Mucosa of descending colon (tissue), 3 donors: ENCODE data around the gene KIF15. TPM values are rescaled to one million over a fixed set of nuclear protein-coding genes. Genes with fewer than 3 reads are reported as not detected.
"Not testable (repeated sequence)": the region's sequence is repeated elsewhere in the genome, so short reads cannot be mapped to it uniquely, and the experiment has no call there.

Experiments
- ATAC-seq: fragments of 200-7000 bp; cut with Tn5 transposase; one replicate; pipeline ENCODE4 v1.9.1; 2020; ENCODE audit warnings: mild to moderate bottlenecking, moderate library complexity
- DNase-seq, 3 donors: peaks; one replicate each; pipeline ENCODE4 v3.0.0-alpha.2; 2020
- H3K36me3 ChIP-seq: fragments of 200-600 bp; one replicate; pipeline ENCODE4 v1.8.0; 2021; ENCODE audit warnings: low read depth, mild to moderate bottlenecking
- H3K4me1 ChIP-seq: fragments of 200-600 bp; one replicate; pipeline ENCODE4 v1.8.0; 2021; ENCODE audit warnings: low read depth, mild to moderate bottlenecking
- H3K4me3 ChIP-seq: fragments of 200-600 bp; one replicate; pipeline ENCODE4 v1.8.0; 2021; ENCODE audit warnings: mild to moderate bottlenecking
- H3K9me3 ChIP-seq: fragments of 200-600 bp; one replicate; pipeline ENCODE4 v1.8.0; 2021; ENCODE audit warnings: mild to moderate bottlenecking
- intact Hi-C, 2 donors: fragments of 100-400 bp; cut with DNase I in 1 of 2; cut with micrococcal nuclease in 1 of 2; formaldehyde crosslinking; loops; one replicate each; pipeline versions ENCODE4 v1.11.0 to v1.11.1; 2022; cut with DNase I, micrococcal nuclease
- total RNA-seq, 3 donors: library from RNA; stranded (reverse); fragmentation: NEBNext Ultra II Directional in 2 of 3; extraction: Animal tissue kit (Norgen Biotek cat#: 25700) in 2 of 3; gene quantifications; one replicate each; pipeline versions ENCODE4 v1.2.1 to v1.2.4, GENCODE V29; 2021 to 2023
- TF ChIP-seq, protein P1 (sequence below): fragments of 200-600 bp; IDR thresholded peaks from one replicate; pipeline ENCODE4 v1.8.0; 2022; ENCODE audit warnings: antibody characterized with exemption, mild to moderate bottlenecking
- donor health status: DM: no; HTN: no; CAD: no; lungs with moderate emphysema.
- donor health status: DM: no; HTN: no; CAD: no.
- donor health status: DM: no; HTN: yes; CAD: no.

The KIF15 gene
- total RNA-seq, 3 donors from 2014 or later, result 1.6 to 7.6 (median 2.4) TPM

- Histone ChIP-seq H3K4me3 (no peak overlapping the region), H3K4me1 (no peaks in the 10 kb centered on the region), H3K9me3 (no peaks in the 10 kb centered on the region), H3K36me3 (no peaks in the 10 kb centered on the region)
- DNase-seq, result no peak
- TF ChIP-seq, protein P1, sequence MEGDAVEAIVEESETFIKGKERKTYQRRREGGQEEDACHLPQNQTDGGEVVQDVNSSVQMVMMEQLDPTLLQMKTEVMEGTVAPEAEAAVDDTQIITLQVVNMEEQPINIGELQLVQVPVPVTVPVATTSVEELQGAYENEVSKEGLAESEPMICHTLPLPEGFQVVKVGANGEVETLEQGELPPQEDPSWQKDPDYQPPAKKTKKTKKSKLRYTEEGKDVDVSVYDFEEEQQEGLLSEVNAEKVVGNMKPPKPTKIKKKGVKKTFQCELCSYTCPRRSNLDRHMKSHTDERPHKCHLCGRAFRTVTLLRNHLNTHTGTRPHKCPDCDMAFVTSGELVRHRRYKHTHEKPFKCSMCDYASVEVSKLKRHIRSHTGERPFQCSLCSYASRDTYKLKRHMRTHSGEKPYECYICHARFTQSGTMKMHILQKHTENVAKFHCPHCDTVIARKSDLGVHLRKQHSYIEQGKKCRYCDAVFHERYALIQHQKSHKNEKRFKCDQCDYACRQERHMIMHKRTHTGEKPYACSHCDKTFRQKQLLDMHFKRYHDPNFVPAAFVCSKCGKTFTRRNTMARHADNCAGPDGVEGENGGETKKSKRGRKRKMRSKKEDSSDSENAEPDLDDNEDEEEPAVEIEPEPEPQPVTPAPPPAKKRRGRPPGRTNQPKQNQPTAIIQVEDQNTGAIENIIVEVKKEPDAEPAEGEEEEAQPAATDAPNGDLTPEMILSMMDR, result no peak
- ATAC-seq, result no peak
- intact Hi-C loops, result no loop called here
Measured at GRCh38 chr3:44805960-44806359, 44.4 kb downstream of the KIF15 start.

- H3K9me3 ChIP-seq, result no peaks in the 10 kb centered on the region
- no peaks in the 10 kb centered on the region for H3K4me1 ChIP-seq
- no peak for DNase-seq
- H3K36me3 ChIP-seq, result no peaks in the 10 kb centered on the region
- TF ChIP-seq, protein P1, result no peak
- intact Hi-C loops, result no loop called here
- no peak for ATAC-seq
- no peak overlapping the region for H3K4me3 ChIP-seq
Measured at GRCh38 chr3:44814751-44815150, 53.2 kb downstream of the KIF15 start.

- intact Hi-C loops, H3K36me3 ChIP-seq, H3K4me1 ChIP-seq, ATAC-seq, DNase-seq, H3K9me3 ChIP-seq, H3K4me3 ChIP-seq: not testable (repeated sequence)
Measured at GRCh38 chr3:44816334-44816733, 54.7 kb downstream of the KIF15 start.

- ATAC-seq, H3K4me3 ChIP-seq, H3K4me1 ChIP-seq, DNase-seq, intact Hi-C loops, H3K36me3 ChIP-seq, H3K9me3 ChIP-seq: not testable (repeated sequence)
Measured at GRCh38 chr3:44821206-44821605, 59.6 kb downstream of the KIF15 start.

DNA sequence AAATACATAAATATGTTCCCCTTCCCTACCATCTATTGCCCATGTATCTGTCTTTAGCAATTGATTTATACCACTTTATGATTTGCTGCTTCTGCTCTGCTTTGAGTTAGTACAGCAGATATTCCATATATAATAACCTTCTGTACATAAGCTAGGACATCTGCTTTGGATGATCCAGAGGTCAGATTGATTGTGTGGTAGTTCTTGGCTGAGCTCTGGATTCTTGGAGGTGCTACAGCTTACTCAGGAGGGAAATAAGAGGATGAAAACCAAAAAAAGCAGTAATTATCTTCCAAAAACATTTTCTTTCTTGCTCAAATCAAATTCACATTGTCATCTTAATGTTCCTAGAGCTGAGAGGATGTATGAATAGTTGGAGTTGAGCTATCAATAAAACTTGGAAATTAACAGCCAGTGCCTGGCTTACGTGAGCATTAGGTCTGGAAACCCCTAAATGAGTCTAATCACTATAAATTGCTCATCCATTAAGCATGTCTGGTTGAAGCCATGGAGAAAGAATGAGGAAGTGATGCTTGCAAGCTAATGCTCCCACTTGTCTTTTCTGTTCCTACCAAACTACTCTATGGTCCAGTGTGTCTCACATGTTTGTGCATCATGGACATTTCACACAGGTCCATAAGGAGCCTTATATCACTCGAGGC lies 63.8 kb downstream of the KIF15 start:
- no peak for DNase-seq
- TF ChIP-seq, protein P1, result no peak
- Histone ChIP-seq H3K4me1 (no peaks in the 10 kb centered on the region), H3K4me3 (no peak overlapping the region), H3K9me3 (no peaks in the 10 kb centered on the region), H3K36me3 (no peaks in the 10 kb centered on the region)
- intact Hi-C loops, result no loop called here
- ATAC-seq, result no peak

DNA sequence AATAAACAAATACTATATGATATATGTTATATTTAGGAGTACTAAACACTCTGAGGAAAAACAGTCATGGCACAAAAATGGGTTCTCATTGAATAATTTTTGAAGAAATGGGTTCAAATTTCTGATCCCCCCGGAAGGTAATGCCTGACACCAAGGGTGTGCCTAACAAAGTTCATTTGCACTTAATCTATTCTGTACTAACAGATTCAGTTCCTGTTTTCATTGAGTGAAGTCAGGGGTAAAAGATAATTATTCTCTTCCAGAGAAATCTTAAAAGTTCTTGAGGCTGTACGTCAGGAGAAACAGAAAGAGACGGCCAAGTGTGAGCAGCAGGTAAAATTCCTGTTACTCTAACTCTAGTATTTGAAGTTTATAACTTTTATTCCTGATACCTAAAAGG lies 65.6 kb downstream of the KIF15 start:
- TF ChIP-seq, protein P1, result no peak
- intact Hi-C loops, result no loop called here
- Histone ChIP-seq H3K36me3 (no peaks in the 10 kb centered on the region), H3K4me3 (no peak overlapping the region), H3K4me1 (no peaks in the 10 kb centered on the region), H3K9me3 (no peaks in the 10 kb centered on the region)
- ATAC-seq, result no peak
- no peak for DNase-seq

- no peak for ATAC-seq
- no peak for DNase-seq
- intact Hi-C loops, result no loop called here
- Histone ChIP-seq H3K36me3 (no peaks in the 10 kb centered on the region), H3K9me3 (peaks cover under 1% of the 10 kb centered on the region), H3K4me3 (no peak overlapping the region), H3K4me1 (no peaks in the 10 kb centered on the region)
- TF ChIP-seq, protein P1, result no peak
Measured at GRCh38 chr3:44831232-44831631, 69.6 kb downstream of the KIF15 start.
